HL-60 (cell line): ENCODE data around the gene EGLN1.
A peak's percentile ranks its signal among the peaks of the same experiment; 100 is the strongest.

Experiments used
- DNase-seq, 2 experiments: peaks; one replicate each; pipeline ENCODE4 v3.0.0-alpha.2; 2010 to 2020; ENCODE audit warnings: low read depth in 1 of 2, low spot score in 1 of 2
- H3K27ac ChIP-seq: fragments of 250-450 bp; sonication (Bioruptor Pico); replicated peaks from 2 replicates; pipeline ENCODE4 v1.5.1; 2020; ENCODE audit warnings: mild to moderate bottlenecking, moderate library complexity
- H3K27me3 ChIP-seq: fragments of 250-450 bp; sonication (Bioruptor Pico); 2 replicates; pipeline ENCODE4 v1.5.1; 2021; ENCODE audit warnings: mild to moderate bottlenecking, moderate library complexity; ENCODE audit not compliant: insufficient read depth, poor library complexity, severe bottlenecking
- H3K4me3 ChIP-seq: replicated peaks from 2 replicates; pipeline ENCODE4 v1.5.1; 2011; ENCODE audit warnings: mild to moderate bottlenecking, control low read depth, low read length; ENCODE audit not compliant: insufficient read depth
- GABPA ChIP-seq: IDR thresholded peaks from 2 replicates; pipeline ENCODE4 v1.6.1; 2012; ENCODE audit warnings: low read depth
- POLR2AphosphoS5 ChIP-seq: IDR thresholded peaks from 2 replicates; pipeline ENCODE4 v1.6.1; 2012; ENCODE audit warnings: low read depth
- SPI1 ChIP-seq: IDR thresholded peaks from 2 replicates; pipeline ENCODE4 v1.6.1; 2012; ENCODE audit warnings: low read depth, mild to moderate bottlenecking, borderline replicate concordance
- TF ChIP-seq, protein P1 (sequence below): IDR thresholded peaks from one replicate; pipeline ENCODE4 v1.5.1; 2011; ENCODE audit warnings: low read length, control low read depth, inconsistent platforms; ENCODE audit not compliant: insufficient read depth
- TF ChIP-seq, protein P2 (sequence below): IDR thresholded peaks from 2 replicates; pipeline ENCODE4 v1.6.1; 2012; ENCODE audit warnings: low read depth; ENCODE audit not compliant: insufficient replicate concordance

Gene EGLN1

DNA sequence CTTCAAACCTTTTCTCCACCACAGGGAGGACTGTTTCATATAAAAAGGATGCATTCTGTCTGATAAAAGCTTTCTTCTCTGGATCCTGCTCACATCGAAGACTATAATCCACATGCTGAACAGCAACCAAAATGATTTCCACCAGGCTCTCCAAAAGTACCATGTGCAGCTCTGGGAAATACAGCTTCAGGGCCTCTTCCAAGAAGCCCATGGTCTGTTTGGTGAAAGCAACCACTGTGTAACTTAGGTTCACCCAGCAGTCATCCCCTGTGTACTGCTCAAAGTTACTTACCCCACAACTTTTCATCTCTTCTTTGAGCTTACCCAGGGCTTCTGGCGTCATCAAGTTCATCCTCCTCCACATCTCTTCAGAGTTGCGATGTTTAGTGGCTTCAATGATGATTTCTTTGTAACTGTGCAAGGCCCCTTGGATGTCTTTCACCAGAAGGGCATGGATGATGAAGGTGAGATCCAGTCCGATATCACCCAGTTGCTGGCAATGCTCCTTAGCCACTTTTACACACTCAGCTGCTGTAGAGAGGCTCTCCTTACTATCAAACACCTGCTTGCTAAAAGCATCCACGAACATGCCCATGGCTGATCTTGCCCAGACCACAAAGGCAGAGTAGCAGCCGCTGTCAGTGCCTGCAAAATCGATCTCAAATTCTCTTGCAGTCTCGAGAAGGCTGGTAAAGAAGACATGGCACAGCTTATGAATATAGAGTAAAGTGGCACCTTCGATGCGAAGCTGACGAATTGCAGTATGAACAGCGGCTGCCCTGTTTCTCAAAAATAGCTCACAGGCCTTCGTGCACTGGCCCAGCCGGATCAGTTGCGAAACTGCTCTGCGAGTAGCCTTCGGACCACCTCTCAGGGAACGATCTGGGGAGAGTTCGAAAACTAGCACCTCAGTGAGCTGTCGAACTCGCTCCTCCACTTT lies 86.2 kb downstream of the EGLN1 start:
- Histone ChIP-seq H3K27ac (no peak overlapping the region), H3K4me3 (peak overlapping the region; percentile 92), H3K27me3 (no peaks in the 10 kb centered on the region)
- no peak for DNase-seq
- TF ChIP-seq, protein P1, sequence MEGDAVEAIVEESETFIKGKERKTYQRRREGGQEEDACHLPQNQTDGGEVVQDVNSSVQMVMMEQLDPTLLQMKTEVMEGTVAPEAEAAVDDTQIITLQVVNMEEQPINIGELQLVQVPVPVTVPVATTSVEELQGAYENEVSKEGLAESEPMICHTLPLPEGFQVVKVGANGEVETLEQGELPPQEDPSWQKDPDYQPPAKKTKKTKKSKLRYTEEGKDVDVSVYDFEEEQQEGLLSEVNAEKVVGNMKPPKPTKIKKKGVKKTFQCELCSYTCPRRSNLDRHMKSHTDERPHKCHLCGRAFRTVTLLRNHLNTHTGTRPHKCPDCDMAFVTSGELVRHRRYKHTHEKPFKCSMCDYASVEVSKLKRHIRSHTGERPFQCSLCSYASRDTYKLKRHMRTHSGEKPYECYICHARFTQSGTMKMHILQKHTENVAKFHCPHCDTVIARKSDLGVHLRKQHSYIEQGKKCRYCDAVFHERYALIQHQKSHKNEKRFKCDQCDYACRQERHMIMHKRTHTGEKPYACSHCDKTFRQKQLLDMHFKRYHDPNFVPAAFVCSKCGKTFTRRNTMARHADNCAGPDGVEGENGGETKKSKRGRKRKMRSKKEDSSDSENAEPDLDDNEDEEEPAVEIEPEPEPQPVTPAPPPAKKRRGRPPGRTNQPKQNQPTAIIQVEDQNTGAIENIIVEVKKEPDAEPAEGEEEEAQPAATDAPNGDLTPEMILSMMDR: no peak
- no peak for TF ChIP-seq POLR2AphosphoS5
- TF ChIP-seq, protein P2, sequence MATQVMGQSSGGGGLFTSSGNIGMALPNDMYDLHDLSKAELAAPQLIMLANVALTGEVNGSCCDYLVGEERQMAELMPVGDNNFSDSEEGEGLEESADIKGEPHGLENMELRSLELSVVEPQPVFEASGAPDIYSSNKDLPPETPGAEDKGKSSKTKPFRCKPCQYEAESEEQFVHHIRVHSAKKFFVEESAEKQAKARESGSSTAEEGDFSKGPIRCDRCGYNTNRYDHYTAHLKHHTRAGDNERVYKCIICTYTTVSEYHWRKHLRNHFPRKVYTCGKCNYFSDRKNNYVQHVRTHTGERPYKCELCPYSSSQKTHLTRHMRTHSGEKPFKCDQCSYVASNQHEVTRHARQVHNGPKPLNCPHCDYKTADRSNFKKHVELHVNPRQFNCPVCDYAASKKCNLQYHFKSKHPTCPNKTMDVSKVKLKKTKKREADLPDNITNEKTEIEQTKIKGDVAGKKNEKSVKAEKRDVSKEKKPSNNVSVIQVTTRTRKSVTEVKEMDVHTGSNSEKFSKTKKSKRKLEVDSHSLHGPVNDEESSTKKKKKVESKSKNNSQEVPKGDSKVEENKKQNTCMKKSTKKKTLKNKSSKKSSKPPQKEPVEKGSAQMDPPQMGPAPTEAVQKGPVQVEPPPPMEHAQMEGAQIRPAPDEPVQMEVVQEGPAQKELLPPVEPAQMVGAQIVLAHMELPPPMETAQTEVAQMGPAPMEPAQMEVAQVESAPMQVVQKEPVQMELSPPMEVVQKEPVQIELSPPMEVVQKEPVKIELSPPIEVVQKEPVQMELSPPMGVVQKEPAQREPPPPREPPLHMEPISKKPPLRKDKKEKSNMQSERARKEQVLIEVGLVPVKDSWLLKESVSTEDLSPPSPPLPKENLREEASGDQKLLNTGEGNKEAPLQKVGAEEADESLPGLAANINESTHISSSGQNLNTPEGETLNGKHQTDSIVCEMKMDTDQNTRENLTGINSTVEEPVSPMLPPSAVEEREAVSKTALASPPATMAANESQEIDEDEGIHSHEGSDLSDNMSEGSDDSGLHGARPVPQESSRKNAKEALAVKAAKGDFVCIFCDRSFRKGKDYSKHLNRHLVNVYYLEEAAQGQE: no peak
- no peak for TF ChIP-seq SPI1

DNA sequence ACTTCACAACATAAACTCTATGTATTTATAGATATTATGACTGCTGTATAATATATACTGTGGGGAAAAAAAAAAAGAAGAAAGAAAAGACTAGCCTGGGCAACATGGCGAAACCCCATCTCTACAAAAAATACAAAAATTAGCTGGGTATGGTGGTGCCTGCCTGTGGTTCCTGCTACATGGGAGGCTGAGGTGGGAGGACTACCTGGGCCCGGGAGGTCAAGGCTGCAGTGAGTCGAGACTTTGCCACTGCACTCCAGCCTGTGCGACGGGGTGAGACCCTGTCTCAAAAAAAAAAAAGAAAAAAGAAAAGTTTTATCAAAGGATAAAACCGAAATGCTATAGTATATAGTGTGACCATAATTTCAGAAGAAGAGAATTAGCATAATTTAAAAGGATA lies 87.1 kb downstream of the EGLN1 start:
- Histone ChIP-seq H3K27ac (no peak overlapping the region), H3K27me3 (no peaks in the 10 kb centered on the region), H3K4me3 (peak overlapping the region; percentile 19)
- no peak for DNase-seq
- TF ChIP-seq, protein P1: no peak
- TF ChIP-seq, protein P2: no peak
- TF ChIP-seq POLR2AphosphoS5 (no peak), SPI1 (no peak), GABPA (no peak)

DNA sequence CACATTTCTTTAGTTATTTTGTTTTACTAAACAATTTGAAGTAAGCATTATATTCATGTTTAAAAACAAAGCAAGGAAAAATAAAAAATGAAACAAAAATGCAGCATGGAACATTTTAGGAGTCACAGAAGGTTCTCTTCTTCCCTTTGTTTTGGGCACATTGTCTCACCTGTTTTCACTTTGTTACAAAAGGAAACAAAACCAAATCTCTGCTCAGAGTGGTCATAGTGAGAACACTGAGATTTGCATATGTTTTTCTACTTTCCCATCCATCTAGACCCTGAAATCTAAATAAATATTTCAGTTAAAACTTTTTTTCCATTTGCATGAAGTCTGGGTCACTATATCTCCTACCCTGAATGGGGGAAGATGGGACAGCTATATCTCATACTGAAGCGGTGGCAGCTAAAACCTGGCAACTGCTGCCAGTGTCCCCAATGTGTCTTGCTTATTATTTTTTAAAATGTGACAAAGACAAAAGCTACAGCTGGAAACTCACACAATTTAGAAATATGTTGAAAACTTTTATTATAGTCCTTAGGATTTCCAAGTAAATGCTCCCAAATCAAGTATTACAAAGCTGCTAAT lies 87.9 kb downstream of the EGLN1 start:
- Histone ChIP-seq H3K27ac (no peak overlapping the region), H3K27me3 (no peaks in the 10 kb centered on the region), H3K4me3 (peak overlapping the region; percentile 8)
- DNase-seq: no peak
- TF ChIP-seq, protein P1: no peak
- TF ChIP-seq POLR2AphosphoS5: no peak
- TF ChIP-seq SPI1: no peak
- TF ChIP-seq, protein P2: no peak
- no peak for TF ChIP-seq GABPA
